C4-2B (cell line): ENCODE measurements around the gene RILP.

Experiments used
- H3K27ac ChIP-seq: fragments of 450-650 bp; 2 replicates; pipeline ENCODE4 v1.5.1; 2017
- CTCF ChIP-seq: fragments of 450-650 bp; conservative IDR thresholded peaks from 2 replicates; pipeline ENCODE4 v1.5.1; 2017; ENCODE audit warnings: mild to moderate bottlenecking
- ZFX ChIP-seq: fragments of 450-650 bp; IDR thresholded peaks from 2 replicates; pipeline ENCODE4 v1.6.1; 2017

Gene RILP

GRCh38 chr17:1640329-1641064 is 9.2 kb downstream of the RILP start:
- TF ChIP-seq CTCF: no peak
- no peak for TF ChIP-seq ZFX

GRCh38 chr17:1639549-1640180 is 10.0 kb downstream of the RILP start:
- TF ChIP-seq CTCF: no peak
- TF ChIP-seq ZFX: no peak
- H3K27ac ChIP-seq: peak overlapping the region; percentile 2

More at GRCh38 chr17:1640329-1641064, 9.2 kb downstream of the RILP start:
- peak overlapping the region; percentile 2; the same call in 1 of the 2 replicates for H3K27ac ChIP-seq

- no peak for TF ChIP-seq CTCF
- TF ChIP-seq ZFX: no peak
- no peak overlapping the region; the same call in 1 of the 2 replicates for H3K27ac ChIP-seq
Observed at GRCh38 chr17:1638624-1639300, 10.9 kb downstream of the RILP start.

GRCh38 chr17:1638171-1638590 is 11.5 kb downstream of the RILP start:
- no peak for TF ChIP-seq ZFX
- TF ChIP-seq CTCF: no peak
- no peak overlapping the region for H3K27ac ChIP-seq

- H3K27ac ChIP-seq: no peak overlapping the region
- TF ChIP-seq ZFX (no peak), CTCF (no peak)
Observed at GRCh38 chr17:1636732-1637285, 12.9 kb downstream of the RILP start.

- H3K27ac ChIP-seq: no peak overlapping the region
- TF ChIP-seq ZFX: no peak
- no peak for TF ChIP-seq CTCF
Observed at GRCh38 chr17:1635675-1636465, 13.8 kb downstream of the RILP start.
